Heart right ventricle (tissue), 16 donors: ENCODE data around the gene YJEFN3. TPM values are rescaled to one million over a fixed set of nuclear protein-coding genes. Genes with fewer than 3 reads are reported as not detected.

Source experiments
- ATAC-seq, 8 donors: fragments of 200-7000 bp; cut with Tn5 transposase; one replicate each; pipeline ENCODE4 v1.9.1; 2020; ENCODE audit warnings: mild to moderate bottlenecking in 8 of 8, moderate library complexity in 8 of 8, moderate number of reproducible peaks in 1 of 8
- DNase-seq, 2 donors: peaks; one replicate each; pipeline ENCODE4 v3.0.0-alpha.2; 2020
- H3K27ac ChIP-seq, 10 donors: fragments of 200-600 bp; sonication (generic) in 2 of 10; one replicate each; pipeline versions ENCODE4 v1.5.0 to v1.8.0; 2020 to 2022; ENCODE audit warnings: mild to moderate bottlenecking in 3 of 10
- H3K27me3 ChIP-seq, 7 donors: fragments of 200-600 bp; one replicate each; pipeline ENCODE4 v1.8.0; 2021 to 2022; ENCODE audit warnings: mild to moderate bottlenecking in 2 of 7
- H3K36me3 ChIP-seq, 9 donors: fragments of 200-600 bp; sonication (generic) in 1 of 9; one replicate each; pipeline versions ENCODE4 v1.5.0 to v1.8.0; 2020 to 2022; ENCODE audit warnings: mild to moderate bottlenecking in 2 of 9
- H3K4me1 ChIP-seq, 9 donors: fragments of 200-600 bp; sonication (generic) in 1 of 9; one replicate each; pipeline versions ENCODE4 v1.5.0 to v1.8.0; 2020 to 2022; ENCODE audit warnings: mild to moderate bottlenecking in 4 of 9
- H3K4me3 ChIP-seq, 10 donors: fragments of 200-600 bp; sonication (generic) in 2 of 10; one replicate each; pipeline versions ENCODE4 v1.5.0 to v1.8.0; 2020 to 2022; ENCODE audit warnings: mild to moderate bottlenecking in 7 of 10, moderate library complexity in 2 of 10
- H3K9me3 ChIP-seq, 11 donors: fragments of 200-600 bp in 10 of 11; sonication (generic) in 2 of 11; one replicate each; pipeline versions ENCODE4 v1.5.0 to v1.8.0; 2013 to 2022; ENCODE audit warnings: mild to moderate bottlenecking in 2 of 11, control low read depth in 1 of 11, moderate library complexity in 1 of 11
- WGBS, 2 donors: extraction: QIAGEN DNeasy Blood & Tissue Kit; methylation state at CpG; one replicate each; pipeline ENCODE4 v1.1.7; 2013; ENCODE audit warnings: inconsistent platforms in 1 of 2; 5-methylcytosine and 5-hydroxymethylcytosine counted together
- intact Hi-C, 10 donors: fragments of 100-400 bp; cut with DNase I; formaldehyde crosslinking; loops; one replicate each; pipeline versions ENCODE4 v1.11.1 to v1.14.2; 2022
- polyA plus RNA-seq, 2 donors: library from polyadenylated mRNA; stranded (reverse); fragments of 200-250 nt; gene quantifications; one replicate each; pipeline ENCODE4 v1.2.3, GENCODE V29; 2013
- total RNA-seq, 10 donors: library from RNA; stranded (reverse); fragmentation: NEBNext Ultra II Directional in 3 of 10; extraction: Animal tissue kit (Norgen Biotek cat#: 25700) in 3 of 10; gene quantifications; one replicate each; pipeline versions ENCODE4 v1.2.1 to v1.2.4, GENCODE V29; 2021 to 2023
- TF ChIP-seq, protein P1 (sequence below), 9 donors: fragments of 200-600 bp; sonication (generic) in 2 of 9; IDR thresholded peaks; one replicate each; pipeline versions ENCODE4 v1.5.0 to v1.8.0; 2021 to 2022; ENCODE audit warnings: antibody characterized with exemption in 9 of 9, mild to moderate bottlenecking in 5 of 9, moderate library complexity in 1 of 9
- donor health status: Arrhythmogenic right ventricular cardiomyopathy.
- donor health status: ischemic (EF 13 %, LVEDD 7.1; RV severe dilation, severe dysfunction).
- donor health status: healthy with polysubstance abuse.
- donor health status: DM: no; HTN: yes; CAD: no.
- donor health status: DM: no; HTN: no; CAD: no.
- donor health status: ischemic (EF 25% LVEDD 6.9; RV normal size, moderate dysfunction).
- donor health status: ischemic (EF 25% LVEDD 5.7; RV mildly dilated, moderate dysfunction).
- donor health status: healthy.
- donor health status: DM: yes; HTN: yes; CAD: no.
- donor health status: Ischemic cardiomyopathy.
- donor health status: ischemic (EF 35%, LVEDD 5.7; RV mildly dilated, moderate dysfunction).
- donor health status: nonischemic (EF 11% LVEDD 7.7; RV severe dilation, severe dysfunction).
- donor health status: DM: yes; HTN: yes; CAD: no.
- donor health status: PGD.
- donor health status: ischemic (EF 29% LVEDD 5.4; RV normal size, mild dysfunction).
- donor health status: nonischemic (EF 23%, LVEDD 6.1; RV moderate dilation, normal function).

YJEFN3 gene
- total and polyA plus RNA-seq, 12 donors: 2.1 to 13.1 (median 2.4) TPM

DNA sequence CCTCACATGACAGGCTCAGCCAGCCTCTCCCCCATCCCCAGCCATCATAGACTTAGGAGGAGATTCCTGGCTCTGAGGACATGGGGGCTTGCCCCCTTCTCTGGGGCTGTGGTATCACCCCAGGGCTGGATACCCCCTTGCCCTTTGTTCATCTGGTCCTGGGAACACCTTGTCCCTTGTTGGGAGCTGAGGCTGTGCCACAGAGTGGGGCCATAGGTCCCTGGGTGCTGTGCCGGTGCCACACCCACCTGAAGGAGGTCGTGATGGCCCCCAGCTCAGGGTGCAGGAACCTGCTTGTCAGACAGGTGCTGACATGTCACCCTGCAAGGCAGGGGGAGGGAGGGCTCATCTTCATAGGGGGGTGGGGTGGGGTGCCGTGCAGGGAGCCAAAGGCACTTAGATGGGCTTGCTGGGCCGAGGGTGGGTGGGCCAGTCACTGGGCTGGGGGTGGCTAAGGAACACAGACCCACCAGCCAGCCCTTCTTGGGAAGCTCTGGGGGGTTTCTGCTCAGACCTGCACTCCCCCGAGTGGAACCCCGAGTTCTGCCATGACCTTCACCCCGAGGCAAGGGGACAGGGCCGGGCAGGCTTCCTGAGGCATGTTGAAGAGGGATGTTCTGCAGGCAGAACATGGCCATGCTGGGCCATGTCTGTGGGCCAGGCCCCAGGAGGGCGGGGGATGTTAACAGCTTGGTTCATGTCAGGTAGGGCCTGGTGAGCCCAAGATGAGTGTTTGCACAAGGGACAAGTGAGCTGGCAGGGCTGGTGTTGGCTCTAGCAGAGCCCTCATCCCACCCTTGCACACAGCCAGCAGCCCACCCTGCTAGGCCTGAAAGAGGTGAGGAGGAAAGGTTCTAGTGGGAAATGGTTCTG lies 41.4 kb upstream of the YJEFN3 start:
- Histone ChIP-seq H3K4me1 (peaks cover 22 to 75% (median 49%) of the 10 kb centered on the region in 9 donors), H3K4me3 (no peak overlapping the region), H3K27ac (peak overlapping the region in 4 of 10 donors; percentile 77 to 91 (median 84)), H3K36me3 (peaks cover 0 to 45% (median 0%) of the 10 kb centered on the region in 9 donors), H3K27me3 (no peaks in the 10 kb centered on the region), H3K9me3 (no peaks in the 10 kb centered on the region)
- TF ChIP-seq, protein P1, sequence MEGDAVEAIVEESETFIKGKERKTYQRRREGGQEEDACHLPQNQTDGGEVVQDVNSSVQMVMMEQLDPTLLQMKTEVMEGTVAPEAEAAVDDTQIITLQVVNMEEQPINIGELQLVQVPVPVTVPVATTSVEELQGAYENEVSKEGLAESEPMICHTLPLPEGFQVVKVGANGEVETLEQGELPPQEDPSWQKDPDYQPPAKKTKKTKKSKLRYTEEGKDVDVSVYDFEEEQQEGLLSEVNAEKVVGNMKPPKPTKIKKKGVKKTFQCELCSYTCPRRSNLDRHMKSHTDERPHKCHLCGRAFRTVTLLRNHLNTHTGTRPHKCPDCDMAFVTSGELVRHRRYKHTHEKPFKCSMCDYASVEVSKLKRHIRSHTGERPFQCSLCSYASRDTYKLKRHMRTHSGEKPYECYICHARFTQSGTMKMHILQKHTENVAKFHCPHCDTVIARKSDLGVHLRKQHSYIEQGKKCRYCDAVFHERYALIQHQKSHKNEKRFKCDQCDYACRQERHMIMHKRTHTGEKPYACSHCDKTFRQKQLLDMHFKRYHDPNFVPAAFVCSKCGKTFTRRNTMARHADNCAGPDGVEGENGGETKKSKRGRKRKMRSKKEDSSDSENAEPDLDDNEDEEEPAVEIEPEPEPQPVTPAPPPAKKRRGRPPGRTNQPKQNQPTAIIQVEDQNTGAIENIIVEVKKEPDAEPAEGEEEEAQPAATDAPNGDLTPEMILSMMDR (IDR thresholded peaks at IDR 0.05): no peak
- 74 to 77% methylated on average over 9 of the region's 9 CpGs for WGBS, 2 donors
- ATAC-seq (no peak), DNase-seq (no peak)
- intact Hi-C loops: loop anchor here in 3 of 10 donors (5.0 to 10.0 kb wide), 3 partner anchors 80 to 100 kb away; partner anchors contain the start of gene GATAD2A (in 2 of the 3)

DNA sequence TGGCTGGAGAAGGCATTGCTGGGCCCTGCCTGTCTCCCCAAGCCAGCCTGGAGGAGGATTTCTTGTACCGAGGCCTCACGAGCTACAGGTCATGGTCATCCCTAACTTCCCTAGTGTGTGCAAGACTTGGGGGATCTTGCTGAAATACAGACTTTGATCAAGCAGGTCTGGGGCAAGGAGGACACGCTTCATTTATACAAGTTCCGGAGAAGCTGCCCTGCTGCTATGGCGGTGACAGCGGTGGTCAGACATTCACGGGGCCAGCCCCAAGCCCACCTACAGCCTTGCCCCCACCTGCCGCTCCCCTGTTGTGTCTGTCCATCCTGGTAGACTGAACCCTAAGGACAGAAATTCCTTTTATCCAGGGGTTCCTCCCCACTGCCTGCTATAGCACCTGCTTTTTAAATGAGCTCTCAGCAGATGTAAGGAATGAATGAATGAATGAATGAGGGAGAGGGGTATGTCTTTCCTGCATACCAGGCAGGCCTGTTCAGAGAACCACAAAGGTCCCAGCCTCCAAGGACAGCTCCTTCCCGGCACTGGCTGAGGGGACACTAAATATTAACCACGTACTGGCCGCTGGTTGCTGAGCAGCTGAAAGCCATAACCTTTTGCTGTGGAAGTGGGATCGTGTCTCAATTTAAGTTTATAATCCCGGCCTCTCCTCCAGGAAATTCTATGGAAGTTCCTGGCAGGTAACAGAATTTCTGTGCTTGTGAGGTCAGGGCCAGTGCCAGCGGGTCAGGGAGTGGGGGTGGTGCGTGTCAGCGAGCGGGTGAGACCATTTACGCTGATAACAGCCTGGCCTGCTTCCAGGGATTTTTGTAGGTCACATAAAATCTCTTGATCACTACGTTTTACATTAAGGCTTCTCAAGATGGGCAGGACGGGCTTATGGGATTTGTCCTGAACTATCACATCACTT lies 40.5 kb upstream of the YJEFN3 start:
- peak overlapping the region in 9 of 10 donors; percentile 67 to 91 (median 82) for H3K27ac ChIP-seq
- ATAC-seq (no peak), DNase-seq (peak in 1 of 2 donors; percentile 45)
- H3K9me3 ChIP-seq: no peaks in the 10 kb centered on the region
- intact Hi-C loops: loop anchor here in 3 of 10 donors (5.0 to 10.0 kb wide), 3 partner anchors 81 to 101 kb away; partner anchors contain the start of gene GATAD2A (in 2 of the 3)
- peaks cover 22 to 69% (median 49%) of the 10 kb centered on the region in 9 donors for H3K4me1 ChIP-seq
- H3K36me3 ChIP-seq: peaks cover 0 to 46% (median 2%) of the 10 kb centered on the region in 9 donors
- 49% methylated on average over 20 of the region's 20 CpGs for WGBS, 2 donors
- H3K27me3 ChIP-seq: no peaks in the 10 kb centered on the region
- peak overlapping the region in 5 of 10 donors; percentile 23 to 47 (median 29) for H3K4me3 ChIP-seq
- TF ChIP-seq, protein P1 (IDR thresholded peaks at IDR 0.05): no peak

DNA sequence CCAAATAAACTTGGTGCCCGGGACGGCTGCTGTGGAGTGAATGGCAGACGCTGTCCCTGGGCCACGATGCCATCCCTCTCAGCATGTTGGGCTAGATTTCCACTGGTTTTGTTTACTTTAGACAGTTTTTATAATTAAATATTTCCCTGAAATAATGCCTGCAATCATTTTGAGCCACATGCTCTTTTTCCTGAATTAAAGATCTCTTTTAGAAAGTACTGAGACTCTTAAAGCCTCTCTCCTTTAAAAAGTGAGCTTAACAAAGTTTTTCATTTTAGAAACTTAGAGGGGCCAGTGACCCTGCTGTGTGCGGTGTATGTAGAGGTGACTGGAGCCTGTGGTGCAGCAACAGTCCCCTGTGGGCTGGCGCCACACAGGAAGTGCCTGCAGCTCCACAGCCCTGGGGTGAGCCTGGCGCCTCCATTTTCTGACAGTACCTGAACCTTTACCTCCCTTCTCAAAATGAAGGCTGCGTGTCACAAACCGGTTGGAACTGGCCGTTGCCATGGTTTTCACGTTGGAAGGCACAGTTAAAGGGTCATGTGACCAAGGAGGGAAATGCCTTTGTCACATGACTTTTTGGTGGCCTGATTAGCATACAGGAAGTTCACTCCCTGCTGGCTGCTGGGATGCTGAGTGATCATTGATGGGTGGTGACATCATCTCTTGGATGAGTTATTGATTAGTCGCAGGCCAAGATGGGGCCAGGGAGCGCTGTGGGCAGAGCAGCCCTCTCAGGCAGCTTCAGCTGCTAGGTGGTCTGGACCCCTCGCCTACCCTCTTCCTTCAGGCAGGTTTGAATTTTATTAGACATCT lies 39.6 kb upstream of the YJEFN3 start:
- no peaks in the 10 kb centered on the region for H3K9me3 ChIP-seq
- intact Hi-C loops: loop anchor here in 3 of 10 donors (5.0 to 10.0 kb wide), 3 partner anchors 82 to 102 kb away; partner anchors contain the start of gene GATAD2A (in 2 of the 3)
- peak overlapping the region in 7 of 10 donors; percentile 18 to 47 (median 26) for H3K4me3 ChIP-seq
- DNase-seq: peak; percentile 61 to 87
- 32 to 45% methylated on average over 14 of the region's 14 CpGs for WGBS, 2 donors
- peaks cover 22 to 66% (median 49%) of the 10 kb centered on the region in 9 donors for H3K4me1 ChIP-seq
- TF ChIP-seq, protein P1 (IDR thresholded peaks at IDR 0.05): no peak
- H3K27ac ChIP-seq: peak overlapping the region; percentile 36 to 91 (median 80)
- H3K36me3 ChIP-seq: peaks cover 0 to 48% (median 8%) of the 10 kb centered on the region in 9 donors
- H3K27me3 ChIP-seq: no peaks in the 10 kb centered on the region
- peak; percentile 42 to 84 (median 73) for ATAC-seq
